Stomach smooth muscle (tissue), 2 donors: ENCODE results near the gene TMEM135.

Experiments
- H3K27ac ChIP-seq: one replicate; pipeline ENCODE4 v1.7.0; 2013; ENCODE audit warnings: mild to moderate bottlenecking, low read length, inconsistent platforms
- H3K27me3 ChIP-seq, 2 donors: one replicate each; pipeline ENCODE4 v1.7.0; 2013; ENCODE audit warnings: low read length in 2 of 2; ENCODE audit not compliant: insufficient read depth in 2 of 2, control insufficient read depth in 1 of 2
- H3K36me3 ChIP-seq, 2 donors: one replicate each; pipeline ENCODE4 v1.7.0; 2013; ENCODE audit warnings: low read length in 2 of 2; ENCODE audit not compliant: control insufficient read depth in 2 of 2, insufficient read depth in 2 of 2
- H3K4me1 ChIP-seq: one replicate; pipeline ENCODE4 v1.7.0; 2013; ENCODE audit warnings: low read length; ENCODE audit not compliant: control insufficient read depth, insufficient read depth
- H3K4me3 ChIP-seq, 2 donors: one replicate each; pipeline ENCODE4 v1.7.0; 2013; ENCODE audit warnings: low read length in 2 of 2
- H3K9ac ChIP-seq, 2 donors: one replicate each; pipeline ENCODE4 v1.7.0; 2013; ENCODE audit warnings: low read length in 2 of 2, mild to moderate bottlenecking in 1 of 2
- H3K9me3 ChIP-seq, 2 donors: one replicate each; pipeline ENCODE4 v1.7.0; 2013; ENCODE audit warnings: low read length in 2 of 2; ENCODE audit not compliant: control insufficient read depth in 2 of 2
- donor health status: healthy.
- donor health status: Pancreatic carcinoma.

TMEM135 gene

GRCh38 chr11:87039371-87039770 is 1.6 kb downstream of the TMEM135 start:
- H3K36me3 ChIP-seq, result no peaks in the 10 kb centered on the region
- H3K27ac ChIP-seq, result no peak overlapping the region
- H3K4me3 ChIP-seq, result peak overlapping the region; percentile 88
- no peaks in the 10 kb centered on the region for H3K9me3 ChIP-seq
- no peaks in the 10 kb centered on the region for H3K27me3 ChIP-seq
- peaks cover 18% of the 10 kb centered on the region for H3K4me1 ChIP-seq
- no peak overlapping the region for H3K9ac ChIP-seq

- Histone ChIP-seq H3K36me3 (no peaks in the 10 kb centered on the region), H3K27me3 (no peaks in the 10 kb centered on the region), H3K27ac (no peak overlapping the region), H3K9ac (no peak overlapping the region), H3K4me1 (peaks cover 4% of the 10 kb centered on the region), H3K4me3 (no peak overlapping the region), H3K9me3 (no peaks in the 10 kb centered on the region)
Measured at GRCh38 chr11:87043894-87044293, 6.2 kb downstream of the TMEM135 start.

- Histone ChIP-seq H3K27ac (no peak overlapping the region), H3K4me3 (no peak overlapping the region), H3K27me3 (no peaks in the 10 kb centered on the region), H3K9me3 (no peaks in the 10 kb centered on the region), H3K4me1 (no peaks in the 10 kb centered on the region), H3K36me3 (no peaks in the 10 kb centered on the region), H3K9ac (no peak overlapping the region)
Measured at GRCh38 chr11:87046824-87047223, 9.1 kb downstream of the TMEM135 start.

- H3K4me3 ChIP-seq, result no peak overlapping the region
- no peaks in the 10 kb centered on the region for H3K36me3 ChIP-seq
- no peak overlapping the region for H3K9ac ChIP-seq
- H3K9me3 ChIP-seq, result no peaks in the 10 kb centered on the region
- no peak overlapping the region for H3K27ac ChIP-seq
- H3K27me3 ChIP-seq, result no peaks in the 10 kb centered on the region
- no peaks in the 10 kb centered on the region for H3K4me1 ChIP-seq
Measured at GRCh38 chr11:87056091-87056490, 18.4 kb downstream of the TMEM135 start.

GRCh38 chr11:87057749-87058148 is 20.0 kb downstream of the TMEM135 start:
- Histone ChIP-seq H3K4me1 (no peaks in the 10 kb centered on the region), H3K9me3 (no peaks in the 10 kb centered on the region), H3K27ac (no peak overlapping the region), H3K9ac (no peak overlapping the region), H3K27me3 (no peaks in the 10 kb centered on the region), H3K4me3 (no peak overlapping the region), H3K36me3 (no peaks in the 10 kb centered on the region)

GRCh38 chr11:87059596-87060390 is 22.1 kb downstream of the TMEM135 start:
- H3K4me3 ChIP-seq, result no peak overlapping the region
- H3K9ac ChIP-seq, result no peak overlapping the region
- no peaks in the 10 kb centered on the region for H3K9me3 ChIP-seq
- no peaks in the 10 kb centered on the region for H3K36me3 ChIP-seq
- H3K27me3 ChIP-seq, result no peaks in the 10 kb centered on the region
- no peak overlapping the region for H3K27ac ChIP-seq
- no peaks in the 10 kb centered on the region for H3K4me1 ChIP-seq

GRCh38 chr11:87061766-87062165 is 24.0 kb downstream of the TMEM135 start:
- H3K27me3 ChIP-seq, result no peaks in the 10 kb centered on the region
- H3K36me3 ChIP-seq, result no peaks in the 10 kb centered on the region
- H3K4me1 ChIP-seq, result no peaks in the 10 kb centered on the region
- no peak overlapping the region for H3K4me3 ChIP-seq
- H3K27ac ChIP-seq, result no peak overlapping the region
- no peak overlapping the region for H3K9ac ChIP-seq
- H3K9me3 ChIP-seq, result no peaks in the 10 kb centered on the region

- no peaks in the 10 kb centered on the region for H3K36me3 ChIP-seq
- H3K4me1 ChIP-seq, result no peaks in the 10 kb centered on the region
- no peaks in the 10 kb centered on the region for H3K27me3 ChIP-seq
- no peak overlapping the region for H3K4me3 ChIP-seq
- no peak overlapping the region for H3K27ac ChIP-seq
- H3K9ac ChIP-seq, result no peak overlapping the region
- H3K9me3 ChIP-seq, result no peaks in the 10 kb centered on the region
Measured at GRCh38 chr11:87063982-87064381, 26.2 kb downstream of the TMEM135 start.

- Histone ChIP-seq H3K4me3 (no peak overlapping the region), H3K27me3 (no peaks in the 10 kb centered on the region), H3K36me3 (peaks cover 12 to 22% of the 10 kb centered on the region in 2 donors), H3K9me3 (no peaks in the 10 kb centered on the region), H3K27ac (no peak overlapping the region), H3K4me1 (no peaks in the 10 kb centered on the region), H3K9ac (no peak overlapping the region)
Measured at GRCh38 chr11:87072787-87073186, 35.1 kb downstream of the TMEM135 start.

- no peaks in the 10 kb centered on the region for H3K4me1 ChIP-seq
Measured at GRCh38 chr11:87076260-87076783, 38.6 kb downstream of the TMEM135 start.

GRCh38 chr11:87076874-87077429 is 39.2 kb downstream of the TMEM135 start:
- Histone ChIP-seq H3K27ac (no peak overlapping the region), H3K9me3 (no peaks in the 10 kb centered on the region), H3K9ac (no peak overlapping the region), H3K27me3 (no peaks in the 10 kb centered on the region), H3K4me1 (no peaks in the 10 kb centered on the region), H3K36me3 (peaks cover 11 to 24% of the 10 kb centered on the region in 2 donors), H3K4me3 (no peak overlapping the region)

More at GRCh38 chr11:87076260-87076783, 38.6 kb downstream of the TMEM135 start:
- no peak overlapping the region for H3K27ac ChIP-seq
- no peaks in the 10 kb centered on the region for H3K27me3 ChIP-seq
- no peak overlapping the region for H3K9ac ChIP-seq
- peaks cover 12 to 24% of the 10 kb centered on the region in 2 donors for H3K36me3 ChIP-seq
- no peak overlapping the region for H3K4me3 ChIP-seq
- no peaks in the 10 kb centered on the region for H3K9me3 ChIP-seq
